GM21390 (cell line): ENCODE data around the gene PCDHA8.
"Not testable (repeated sequence)": the region's sequence is repeated elsewhere in the genome, so short reads cannot be mapped to it uniquely, and the experiment has no call there.

ENCODE experiments used
- ATAC-seq: cut with Tn5 transposase; IDR thresholded peaks from one replicate; pipeline ENCODE4 v1.9.1; 2021; ENCODE audit not compliant: unreplicated experiment

Gene PCDHA8, protein sequence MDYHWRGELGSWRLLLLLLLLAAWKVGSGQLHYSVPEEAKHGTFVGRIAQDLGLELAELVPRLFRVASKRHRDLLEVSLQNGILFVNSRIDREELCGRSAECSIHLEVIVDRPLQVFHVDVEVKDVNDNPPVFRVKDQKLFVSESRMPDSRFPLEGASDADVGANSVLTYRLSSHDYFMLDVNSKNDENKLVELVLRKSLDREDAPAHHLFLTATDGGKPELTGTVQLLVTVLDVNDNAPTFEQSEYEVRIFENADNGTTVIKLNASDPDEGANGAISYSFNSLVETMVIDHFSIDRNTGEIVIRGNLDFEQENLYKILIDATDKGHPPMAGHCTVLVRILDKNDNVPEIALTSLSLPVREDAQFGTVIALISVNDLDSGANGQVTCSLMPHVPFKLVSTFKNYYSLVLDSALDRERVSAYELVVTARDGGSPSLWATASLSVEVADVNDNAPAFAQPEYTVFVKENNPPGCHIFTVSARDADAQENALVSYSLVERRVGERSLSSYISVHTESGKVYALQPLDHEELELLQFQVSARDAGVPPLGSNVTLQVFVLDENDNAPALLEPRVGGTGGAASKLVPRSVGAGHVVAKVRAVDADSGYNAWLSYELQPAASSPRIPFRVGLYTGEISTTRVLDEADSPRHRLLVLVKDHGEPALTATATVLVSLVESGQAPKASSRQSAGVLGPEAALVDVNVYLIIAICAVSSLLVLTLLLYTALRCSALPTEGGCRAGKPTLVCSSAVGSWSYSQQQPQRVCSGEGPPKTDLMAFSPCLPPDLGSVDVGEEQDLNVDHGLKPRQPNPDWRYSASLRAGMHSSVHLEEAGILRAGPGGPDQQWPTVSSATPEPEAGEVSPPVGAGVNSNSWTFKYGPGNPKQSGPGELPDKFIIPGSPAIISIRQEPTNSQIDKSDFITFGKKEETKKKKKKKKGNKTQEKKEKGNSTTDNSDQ

DNA sequence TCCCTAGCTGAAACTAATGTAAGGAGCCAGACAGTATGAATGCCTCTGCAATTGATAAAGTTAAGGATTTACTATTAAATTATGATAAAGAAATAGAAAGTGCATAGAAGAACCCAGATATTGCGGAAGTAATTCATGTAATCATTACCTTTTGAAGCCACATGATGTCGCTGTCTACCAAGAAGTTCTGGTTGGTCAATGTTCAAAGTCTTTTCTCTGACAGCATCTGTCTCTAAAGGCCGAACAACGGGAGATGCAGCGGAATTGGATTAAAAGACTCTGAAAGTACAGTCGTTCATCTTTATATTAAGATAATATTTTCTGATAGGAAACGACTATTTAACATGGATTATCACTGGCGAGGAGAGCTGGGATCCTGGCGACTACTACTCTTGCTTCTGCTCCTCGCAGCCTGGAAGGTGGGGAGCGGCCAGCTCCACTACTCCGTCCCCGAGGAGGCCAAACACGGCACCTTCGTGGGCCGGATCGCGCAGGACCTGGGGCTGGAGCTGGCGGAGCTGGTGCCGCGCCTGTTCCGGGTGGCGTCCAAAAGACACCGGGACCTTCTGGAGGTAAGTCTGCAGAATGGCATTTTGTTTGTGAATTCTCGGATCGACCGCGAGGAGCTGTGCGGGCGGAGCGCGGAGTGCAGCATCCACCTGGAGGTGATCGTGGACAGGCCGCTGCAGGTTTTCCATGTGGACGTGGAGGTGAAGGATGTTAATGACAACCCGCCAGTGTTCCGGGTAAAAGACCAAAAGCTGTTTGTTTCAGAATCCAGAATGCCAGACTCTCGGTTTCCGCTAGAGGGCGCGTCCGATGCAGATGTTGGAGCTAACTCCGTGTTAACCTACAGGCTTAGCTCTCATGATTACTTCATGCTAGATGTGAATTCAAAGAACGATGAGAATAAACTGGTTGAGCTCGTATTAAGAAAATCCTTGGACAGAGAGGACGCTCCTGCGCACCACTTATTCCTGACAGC, at the start of gene PCDHA8:
Gene PCDHA8, plus strand, starts transcription at position 210 of the 985 bp plus-strand sequence. Its CDS starts 135 bp downstream, at position 345.
- ATAC-seq: no peak

DNA sequence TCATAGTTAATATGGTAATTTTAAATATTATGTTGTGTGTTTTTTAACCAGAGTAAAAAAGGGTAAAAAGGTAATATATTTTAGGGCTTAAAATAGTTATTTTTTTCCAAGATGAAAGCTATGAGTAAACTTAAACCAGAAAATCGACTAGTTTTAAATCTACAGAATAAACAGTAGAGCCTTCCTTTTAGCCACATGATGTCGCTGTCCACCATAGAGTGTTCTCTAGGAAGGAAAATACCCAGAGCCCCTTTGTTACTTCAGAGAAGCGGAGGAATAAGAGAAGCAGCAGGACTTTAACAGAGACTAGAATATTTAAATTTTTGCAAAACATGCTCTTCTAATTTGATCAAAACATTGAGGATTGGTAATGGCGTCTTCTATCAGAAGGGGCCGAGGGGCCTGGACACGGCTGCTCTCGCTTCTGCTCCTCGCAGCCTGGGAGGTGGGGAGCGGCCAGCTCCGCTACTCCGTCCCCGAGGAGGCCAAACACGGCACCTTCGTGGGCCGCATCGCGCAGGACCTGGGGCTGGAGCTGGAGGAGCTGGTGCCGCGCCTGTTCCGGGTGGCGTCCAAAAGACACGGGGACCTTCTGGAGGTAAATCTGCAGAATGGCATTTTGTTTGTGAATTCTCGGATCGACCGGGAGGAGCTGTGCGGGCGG, 46.3 kb upstream of the PCDHA8 start, which contains the start of gene PCDHA2:
Gene PCDHA2, plus strand, starts transcription at position 258 of the 664 bp plus-strand sequence.
- no peak for ATAC-seq

DNA sequence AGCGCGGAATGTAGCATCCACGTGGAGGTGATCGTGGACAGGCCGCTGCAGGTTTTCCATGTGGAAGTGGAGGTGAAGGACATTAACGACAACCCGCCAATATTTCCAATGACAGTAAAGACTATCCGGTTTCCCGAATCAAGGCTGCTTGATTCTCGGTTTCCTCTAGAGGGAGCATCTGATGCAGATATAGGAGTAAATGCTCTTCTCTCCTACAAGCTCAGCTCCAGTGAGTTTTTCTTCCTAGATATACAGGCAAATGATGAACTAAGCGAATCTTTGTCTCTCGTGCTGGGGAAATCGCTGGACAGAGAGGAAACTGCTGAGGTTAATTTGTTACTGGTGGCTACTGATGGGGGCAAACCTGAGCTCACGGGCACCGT, 45.7 kb upstream of the PCDHA8 start:
- ATAC-seq: no peak

DNA sequence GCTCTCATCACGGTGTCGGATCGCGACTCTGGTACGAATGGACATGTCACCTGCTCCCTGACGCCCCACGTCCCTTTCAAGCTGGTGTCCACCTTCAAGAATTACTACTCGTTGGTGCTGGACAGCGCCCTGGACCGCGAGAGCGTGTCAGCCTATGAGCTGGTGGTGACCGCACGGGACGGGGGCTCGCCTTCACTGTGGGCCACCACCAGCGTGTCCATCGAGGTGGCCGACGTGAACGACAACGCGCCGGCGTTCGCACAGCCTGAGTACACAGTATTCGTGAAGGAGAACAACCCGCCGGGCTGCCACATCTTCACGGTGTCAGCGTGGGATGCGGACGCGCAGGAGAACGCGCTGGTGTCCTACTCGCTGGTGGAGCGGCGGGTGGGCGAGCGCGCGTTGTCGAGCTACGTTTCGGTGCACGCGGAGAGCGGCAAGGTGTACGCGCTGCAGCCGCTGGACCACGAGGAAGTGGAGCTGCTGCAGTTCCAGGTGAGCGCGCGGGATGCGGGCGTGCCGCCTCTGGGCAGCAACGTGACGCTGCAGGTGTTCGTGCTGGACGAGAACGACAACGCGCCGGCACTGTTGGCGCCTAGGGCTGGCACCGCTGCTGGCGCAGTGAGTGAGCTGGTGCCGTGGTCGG, 44.8 kb upstream of the PCDHA8 start:
- not testable (repeated sequence) for ATAC-seq

DNA sequence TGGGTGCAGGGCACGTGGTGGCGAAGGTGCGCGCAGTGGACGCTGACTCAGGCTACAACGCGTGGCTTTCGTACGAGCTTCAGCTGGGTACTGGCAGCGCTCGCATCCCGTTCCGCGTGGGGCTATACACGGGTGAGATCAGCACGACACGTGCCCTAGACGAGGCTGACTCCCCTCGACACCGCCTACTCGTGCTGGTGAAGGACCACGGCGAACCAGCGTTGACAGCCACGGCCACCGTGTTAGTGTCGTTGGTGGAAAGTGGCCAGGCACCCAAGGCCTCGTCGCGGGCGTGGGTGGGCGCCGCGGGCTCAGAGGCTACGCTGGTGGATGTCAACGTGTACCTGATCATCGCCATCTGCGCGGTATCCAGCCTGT, 44.3 kb upstream of the PCDHA8 start:
- no peak for ATAC-seq

DNA sequence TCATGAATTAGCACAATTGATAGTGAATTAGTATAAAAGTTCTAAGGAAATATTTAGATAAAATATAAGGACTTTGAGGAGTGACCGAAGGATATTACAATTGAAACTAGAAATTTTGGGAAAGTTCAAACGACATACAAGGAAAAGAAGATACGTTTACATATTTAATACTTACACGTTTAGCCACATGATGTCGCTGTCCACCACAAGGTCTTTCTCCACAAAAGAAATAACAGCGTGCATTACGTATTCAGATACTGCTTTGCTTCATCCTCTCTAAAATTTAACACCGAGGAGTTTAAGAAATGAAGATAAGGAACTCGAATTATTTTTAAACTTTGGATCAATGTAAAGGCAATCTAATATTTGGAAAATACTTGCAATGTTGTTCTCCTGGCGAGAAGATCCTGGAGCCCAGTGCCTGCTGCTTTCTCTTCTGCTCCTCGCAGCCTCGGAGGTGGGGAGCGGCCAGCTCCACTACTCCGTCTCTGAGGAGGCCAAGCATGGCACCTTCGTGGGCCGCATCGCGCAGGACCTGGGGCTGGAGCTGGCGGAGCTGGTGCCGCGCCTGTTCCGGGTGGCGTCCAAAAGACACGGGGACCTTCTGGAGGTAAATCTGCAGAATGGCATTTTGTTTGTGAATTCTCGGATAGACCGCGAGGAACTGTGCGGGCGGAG, 40.0 kb upstream of the PCDHA8 start, which contains the start of gene PCDHA3:
Gene PCDHA3, plus strand, starts transcription at position 242 of the 678 bp plus-strand sequence.
- no peak for ATAC-seq

DNA sequence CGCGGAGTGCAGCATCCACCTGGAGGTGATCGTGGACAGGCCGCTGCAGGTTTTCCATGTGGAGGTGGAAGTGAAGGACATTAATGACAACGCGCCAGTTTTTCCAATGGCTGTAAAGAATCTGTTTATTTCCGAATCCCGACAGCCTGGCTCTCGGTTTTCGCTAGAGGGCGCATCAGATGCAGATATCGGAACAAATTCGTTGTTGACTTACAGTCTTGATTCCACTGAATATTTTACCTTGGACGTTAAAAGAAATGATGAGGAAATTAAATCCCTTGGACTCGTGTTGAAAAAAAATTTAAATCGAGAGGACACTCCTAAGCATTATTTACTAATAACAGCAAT, 39.5 kb upstream of the PCDHA8 start:
- no peak for ATAC-seq

DNA sequence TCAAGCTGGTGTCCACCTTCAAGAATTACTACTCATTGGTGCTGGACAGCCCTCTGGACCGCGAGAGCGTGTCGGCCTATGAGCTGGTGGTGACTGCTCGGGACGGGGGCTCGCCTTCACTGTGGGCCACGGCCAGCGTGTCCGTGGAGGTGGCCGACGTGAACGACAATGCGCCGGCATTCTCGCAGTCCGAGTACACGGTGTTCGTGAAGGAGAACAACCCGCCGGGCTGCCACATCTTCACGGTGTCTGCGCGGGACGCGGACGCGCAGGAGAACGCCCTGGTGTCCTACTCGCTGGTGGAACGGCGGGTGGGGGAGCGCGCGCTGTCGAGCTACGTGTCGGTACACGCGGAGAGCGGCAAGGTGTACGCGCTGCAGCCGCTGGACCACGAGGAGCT, 38.6 kb upstream of the PCDHA8 start:
- not testable (repeated sequence) for ATAC-seq

DNA sequence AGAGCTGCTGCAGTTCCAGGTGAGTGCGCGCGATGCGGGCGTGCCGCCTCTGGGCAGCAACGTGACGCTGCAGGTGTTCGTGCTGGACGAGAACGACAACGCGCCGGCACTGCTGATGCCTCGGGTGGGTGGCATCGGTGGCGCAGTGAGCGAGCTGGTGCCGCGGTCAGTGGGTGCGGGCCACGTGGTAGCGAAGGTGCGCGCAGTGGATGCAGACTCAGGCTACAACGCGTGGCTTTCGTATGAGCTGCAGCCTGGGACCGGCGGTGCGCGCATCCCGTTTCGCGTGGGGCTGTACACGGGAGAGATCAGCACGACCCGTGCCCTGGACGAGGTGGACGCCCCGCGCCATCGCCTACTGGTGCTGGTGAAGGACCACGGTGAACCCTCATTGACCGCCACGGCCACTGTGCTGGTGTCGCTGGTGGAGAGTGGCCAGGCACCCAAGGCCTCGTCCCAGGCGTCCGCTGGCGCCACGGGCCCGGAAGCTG, 38.2 kb upstream of the PCDHA8 start:
- no peak for ATAC-seq

DNA sequence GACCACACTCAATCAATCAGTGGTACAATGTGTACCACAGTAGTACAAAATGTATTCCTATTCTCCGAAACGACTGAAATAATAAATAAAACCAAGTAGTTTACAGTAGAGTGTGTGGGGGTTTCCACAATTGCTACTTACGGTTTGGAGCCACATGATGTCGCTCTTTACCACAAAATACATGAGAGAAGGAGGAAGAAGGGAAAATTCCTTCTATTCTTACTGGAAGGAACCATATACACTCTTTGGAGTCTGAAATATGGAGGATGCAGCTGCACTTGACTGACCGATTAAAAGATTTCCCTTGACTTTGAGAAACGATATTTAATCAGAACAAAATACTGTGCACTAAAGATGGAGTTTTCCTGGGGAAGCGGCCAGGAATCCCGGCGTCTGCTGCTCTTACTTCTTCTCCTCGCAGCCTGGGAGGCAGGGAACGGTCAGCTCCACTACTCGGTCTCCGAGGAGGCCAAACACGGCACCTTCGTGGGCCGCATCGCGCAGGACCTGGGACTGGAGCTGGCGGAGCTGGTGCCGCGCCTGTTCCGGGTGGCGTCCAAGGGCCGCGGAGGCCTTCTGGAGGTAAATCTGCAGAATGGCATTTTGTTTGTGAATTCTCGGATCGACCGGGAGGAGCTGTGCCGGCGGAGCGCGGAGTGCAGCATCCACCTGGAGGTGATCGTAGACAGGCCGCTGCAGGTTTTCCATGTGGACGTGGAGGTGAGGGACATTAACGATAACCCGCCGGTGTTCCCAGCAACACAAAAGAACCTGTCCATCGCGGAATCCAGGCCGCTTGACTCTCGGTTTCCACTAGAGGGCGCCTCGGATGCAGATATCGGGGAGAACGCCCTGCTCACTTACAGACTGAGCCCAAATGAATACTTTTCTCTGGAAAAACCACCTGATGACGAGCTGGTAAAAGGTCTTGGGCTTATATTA, 33.9 kb upstream of the PCDHA8 start, which contains the start of gene PCDHA4:
Gene PCDHA4, plus strand, starts transcription at position 235 of the 942 bp plus-strand sequence.
- ATAC-seq: no peak

DNA sequence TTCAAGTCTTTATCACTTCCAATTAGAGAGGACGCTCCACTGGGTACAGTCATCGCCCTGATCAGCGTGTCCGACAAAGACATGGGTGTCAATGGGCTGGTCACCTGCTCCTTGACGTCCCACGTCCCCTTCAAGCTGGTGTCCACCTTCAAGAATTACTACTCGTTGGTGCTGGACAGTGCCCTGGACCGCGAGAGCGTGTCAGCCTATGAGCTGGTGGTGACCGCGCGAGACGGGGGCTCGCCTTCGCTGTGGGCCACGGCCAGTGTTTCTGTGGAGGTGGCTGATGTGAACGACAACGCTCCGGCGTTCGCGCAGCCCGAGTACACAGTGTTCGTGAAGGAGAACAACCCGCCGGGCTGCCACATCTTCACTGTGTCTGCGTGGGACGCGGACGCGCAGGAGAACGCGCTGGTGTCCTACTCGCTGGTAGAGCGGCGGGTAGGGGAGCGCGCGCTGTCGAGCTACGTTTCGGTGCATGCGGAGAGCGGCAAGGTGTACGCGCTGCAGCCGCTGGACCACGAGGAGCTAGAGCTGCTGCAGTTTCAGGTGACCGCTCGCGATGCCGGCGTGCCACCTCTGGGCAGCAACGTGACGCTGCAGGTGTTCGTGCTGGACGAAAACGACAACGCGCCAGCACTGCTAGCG, 32.6 kb upstream of the PCDHA8 start:
- ATAC-seq: not testable (repeated sequence)

DNA sequence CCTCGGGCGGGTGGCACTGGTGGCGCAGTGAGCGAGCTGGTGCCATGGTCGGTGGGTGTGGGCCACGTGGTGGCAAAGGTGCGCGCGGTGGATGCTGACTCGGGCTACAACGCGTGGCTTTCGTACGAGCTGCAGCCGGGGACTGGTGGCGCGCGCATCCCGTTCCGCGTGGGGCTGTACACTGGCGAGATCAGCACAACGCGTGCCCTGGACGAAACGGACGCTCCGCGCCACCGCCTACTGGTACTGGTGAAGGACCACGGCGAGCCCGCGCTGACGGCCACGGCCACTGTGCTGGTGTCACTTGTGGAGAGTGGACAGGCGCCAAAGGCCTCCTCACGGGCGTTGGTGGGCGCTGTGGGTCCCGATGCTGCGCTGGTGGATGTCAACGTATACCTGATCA, 32.1 kb upstream of the PCDHA8 start:
- no peak for ATAC-seq

DNA sequence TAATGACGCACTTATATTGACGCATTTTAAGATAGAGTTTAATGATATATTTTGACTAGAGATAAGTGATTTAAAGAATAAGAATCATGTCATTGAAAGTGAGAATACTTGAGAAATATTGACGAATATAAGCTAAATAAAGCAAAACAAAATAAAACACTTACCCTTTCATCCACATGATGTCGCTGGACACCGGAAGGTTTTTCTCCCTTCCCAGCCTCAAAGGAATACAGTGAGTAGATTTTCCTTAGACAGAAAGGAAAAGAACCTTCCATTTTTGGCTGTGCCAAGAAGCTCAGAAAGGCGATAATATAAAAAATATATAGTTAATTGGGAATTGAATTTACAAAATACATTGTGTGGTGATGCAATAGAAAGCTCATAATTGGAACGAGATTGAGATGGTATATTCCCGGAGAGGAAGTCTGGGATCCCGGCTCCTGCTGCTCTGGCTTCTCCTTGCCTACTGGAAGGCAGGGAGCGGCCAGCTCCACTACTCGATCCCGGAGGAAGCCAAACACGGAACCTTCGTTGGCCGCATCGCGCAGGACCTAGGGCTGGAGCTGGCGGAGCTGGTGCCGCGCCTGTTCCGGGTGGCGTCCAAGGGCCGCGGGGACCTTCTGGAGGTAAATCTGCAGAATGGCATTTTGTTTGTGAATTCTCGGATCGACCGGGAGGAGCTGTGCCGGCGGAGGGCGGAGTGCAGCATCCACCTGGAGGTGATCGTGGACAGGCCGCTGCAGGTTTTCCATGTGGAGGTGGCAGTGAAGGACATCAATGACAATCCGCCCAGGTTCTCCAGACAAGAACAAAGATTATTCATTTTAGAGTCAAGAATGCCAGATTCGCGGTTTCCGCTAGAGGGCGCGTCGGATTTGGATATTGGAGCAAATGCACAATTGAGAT, 19.4 kb upstream of the PCDHA8 start, which contains the start of gene PCDHA5:
Gene PCDHA5, plus strand, starts transcription at position 239 of the 906 bp plus-strand sequence.
- ATAC-seq: no peak

DNA sequence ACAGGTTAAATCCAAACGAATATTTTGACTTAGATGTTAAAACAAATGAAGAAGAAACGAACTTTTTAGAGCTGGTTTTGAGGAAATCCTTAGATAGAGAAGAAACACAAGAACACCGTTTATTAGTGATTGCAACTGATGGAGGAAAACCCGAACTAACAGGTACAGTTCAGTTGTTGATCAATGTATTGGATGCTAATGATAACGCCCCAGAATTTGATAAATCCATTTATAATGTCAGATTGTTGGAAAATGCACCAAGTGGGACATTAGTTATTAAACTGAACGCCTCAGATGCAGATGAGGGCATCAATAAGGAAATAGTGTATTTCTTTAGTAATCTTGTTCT, 18.7 kb upstream of the PCDHA8 start:
- no peak for ATAC-seq

DNA sequence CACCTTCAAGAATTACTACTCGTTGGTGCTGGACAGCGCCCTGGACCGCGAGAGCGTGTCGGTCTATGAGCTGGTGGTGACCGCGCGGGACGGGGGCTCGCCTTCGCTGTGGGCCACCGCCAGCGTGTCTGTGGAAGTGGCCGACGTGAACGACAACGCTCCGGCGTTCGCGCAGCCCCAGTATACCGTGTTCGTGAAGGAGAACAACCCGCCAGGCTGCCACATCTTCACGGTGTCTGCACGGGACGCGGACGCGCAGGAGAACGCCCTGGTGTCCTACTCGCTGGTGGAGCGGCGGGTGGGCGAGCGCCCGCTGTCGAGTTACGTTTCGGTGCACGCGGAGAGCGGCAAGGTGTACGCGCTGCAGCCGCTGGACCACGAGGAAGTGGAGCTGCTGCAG, 18.0 kb upstream of the PCDHA8 start:
- not testable (repeated sequence) for ATAC-seq

DNA sequence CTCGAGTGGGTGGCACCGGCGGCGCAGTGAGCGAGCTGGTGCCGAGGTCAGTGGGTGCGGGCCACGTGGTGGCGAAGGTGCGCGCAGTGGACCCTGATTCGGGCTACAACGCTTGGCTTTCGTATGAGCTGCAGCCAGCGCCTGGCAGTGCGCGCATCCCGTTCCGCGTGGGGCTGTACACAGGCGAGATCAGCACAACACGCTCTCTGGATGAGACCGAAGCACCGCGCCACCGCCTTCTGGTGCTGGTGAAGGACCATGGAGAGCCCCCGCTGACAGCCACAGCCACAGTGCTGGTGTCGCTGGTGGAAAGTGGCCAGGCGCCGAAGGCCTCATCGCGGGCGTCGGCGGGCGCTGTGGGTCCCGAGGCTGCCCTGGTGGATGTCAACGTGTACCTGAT, 17.5 kb upstream of the PCDHA8 start:
- no peak for ATAC-seq
